ENCODE measurements around the gene ALG12.

The ALG12 gene

GRCh38 chr22:49917974-49918910 lies at the start of gene ALG12, which contains the start of gene CRELD2:
Gene ALG12 (minus strand): TSS chr22:49918438. CDS start chr22:49913765, 4,673 bp downstream.
Gene CRELD2 (plus strand): TSS chr22:49918634. CDS start chr22:49918770, 136 bp downstream.
- DNase-seq: peak; percentile 93

- no peak for DNase-seq
These were observed 49.5 kb upstream of the ALG12 start for GRCh38 chr22:49967706-49968208.

GRCh38 chr22:49966774-49967705 lies 48.8 kb upstream of the ALG12 start:
- peak; percentile 77 for DNase-seq

GRCh38 chr22:49966041-49966773 lies 48.0 kb upstream of the ALG12 start:
- DNase-seq: no peak

- DNase-seq: no peak
These were observed 47.1 kb upstream of the ALG12 start for GRCh38 chr22:49965091-49966040.

GRCh38 chr22:49964136-49965090 lies 46.2 kb upstream of the ALG12 start:
- DNase-seq: no peak

GRCh38 chr22:49963647-49964026 lies 45.4 kb upstream of the ALG12 start:
- no peak for DNase-seq

- DNase-seq: no peak
These were observed 44.8 kb upstream of the ALG12 start for GRCh38 chr22:49962751-49963646.

GRCh38 chr22:49962012-49962750 lies 43.9 kb upstream of the ALG12 start:
- DNase-seq: peak; percentile 67

- no peak for DNase-seq
These were observed 43.4 kb upstream of the ALG12 start for GRCh38 chr22:49961601-49962011.

GRCh38 chr22:49961005-49961600 lies 42.9 kb upstream of the ALG12 start:
- DNase-seq: no peak

- DNase-seq: peak; percentile 96
These were observed 42.1 kb upstream of the ALG12 start, which contains the start of gene PIM3 for GRCh38 chr22:49960159-49961004. Gene PIM3 (plus strand): TSS chr22:49960772. CDS start chr22:49960948, 176 bp downstream.

GRCh38 chr22:49959782-49960158 lies 41.5 kb upstream of the ALG12 start:
- DNase-seq: peak; percentile 30

- DNase-seq: no peak
These were observed 40.9 kb upstream of the ALG12 start for GRCh38 chr22:49958931-49959781.

GRCh38 chr22:49958366-49958921 lies 40.2 kb upstream of the ALG12 start:
- no peak for DNase-seq

Measured in MV-4-11 (cell line).